NT2/D1 (cell line): ENCODE results near the gene TMEM117.

Source experiments
- YY1 ChIP-seq: IDR thresholded peaks from 2 replicates; pipeline ENCODE4 v1.6.1; 2011; ENCODE audit not compliant: insufficient read length, insufficient read depth
- ZNF274 ChIP-seq: IDR thresholded peaks from 2 replicates; pipeline ENCODE4 v1.6.1; 2011; ENCODE audit warnings: mild to moderate bottlenecking, low read depth, low read length

DNA sequence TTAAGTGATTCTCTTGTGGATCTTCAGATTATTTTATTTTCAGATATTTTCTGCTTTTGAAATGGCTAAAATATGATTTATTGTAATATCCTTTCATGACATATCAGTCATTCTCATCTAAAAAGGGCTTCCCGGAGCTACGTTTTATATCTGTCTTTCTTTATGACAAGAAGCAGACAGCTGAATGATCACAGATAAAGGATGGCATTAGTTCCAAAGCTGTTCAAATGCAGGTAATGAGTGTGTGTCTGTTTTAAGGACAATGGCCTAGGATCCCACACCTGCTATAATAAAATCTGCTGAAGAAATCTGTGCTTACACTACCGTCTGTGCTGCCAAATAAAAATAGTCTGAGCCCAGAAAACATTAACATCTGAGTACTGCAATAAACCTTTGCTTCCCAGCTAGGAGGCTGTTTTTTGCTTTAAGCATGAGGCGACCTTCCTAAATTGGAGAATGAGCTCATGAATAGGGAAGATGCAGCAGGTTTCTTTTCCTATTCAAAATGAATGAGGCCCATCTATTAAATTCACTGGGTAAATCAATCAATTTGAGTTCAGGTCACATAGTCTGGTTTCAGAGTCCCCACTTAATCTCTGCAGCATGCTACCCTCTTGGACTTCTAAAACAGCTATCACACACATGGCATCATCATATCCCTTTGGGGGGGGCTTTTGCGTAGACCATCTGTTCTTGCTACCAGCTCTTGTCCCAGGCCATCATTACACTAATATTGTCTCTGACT lies 541.7 kb downstream of the TMEM117 start:
- TF ChIP-seq ZNF274 (no peak), YY1 (no peak)
